ENCODE data around the gene MFSD2B. TPM values are rescaled to one million over a fixed set of nuclear protein-coding genes. Genes with fewer than 3 reads are reported as not detected.

The MFSD2B gene
- total RNA-seq, 2 experiments from 2014 or later, result 0.09 to 1.0 TPM

Small RNA genes within 50 kb of the gene (small RNA-seq; reads per million reads assigned to genes)
- not detected for gene RN7SL610P
- gene RNU6-370P, result not detected

Other genes with a start within 250 kb of the MFSD2B start
- 7.8 and 9.4 TPM in 2 replicates for gene ATAD2B, start 83.0 kb upstream of the MFSD2B start, total RNA-seq (2014; rRNA removed; shearing (Covaris generic))
- 19.4 and 21.7 TPM in 2 replicates for gene ATAD2B, start 83.0 kb upstream of the MFSD2B start, total RNA-seq (2022)
- 10.0 and 11.3 TPM in 2 replicates for gene UBXN2A, start 69.6 kb upstream of the MFSD2B start, total RNA-seq (2014; rRNA removed; shearing (Covaris generic))
- 15.4 and 16.2 TPM in 2 replicates for gene UBXN2A, start 69.6 kb upstream of the MFSD2B start, total RNA-seq (2022)
- 10.9 and 13.9 TPM in 2 replicates for gene WDCP, start 37.3 kb downstream of the MFSD2B start, total RNA-seq (2014; rRNA removed; shearing (Covaris generic))
- gene WDCP, start 37.3 kb downstream of the MFSD2B start, total RNA-seq (2022), result 21.0 and 22.8 TPM in 2 replicates
- 1.5 and 3.2 TPM in 2 replicates for gene FKBP1B, start 39.7 kb downstream of the MFSD2B start, total RNA-seq (2014; rRNA removed; shearing (Covaris generic))
- 1.5 and 1.6 TPM in 2 replicates for gene FKBP1B, start 39.7 kb downstream of the MFSD2B start, total RNA-seq (2022)
- gene SF3B6, start 66.2 kb downstream of the MFSD2B start, total RNA-seq (2014; rRNA removed; shearing (Covaris generic)), result 136 and 143 TPM in 2 replicates
- 108 and 112 TPM in 2 replicates for gene SF3B6, start 66.2 kb downstream of the MFSD2B start, total RNA-seq (2022)
- 0.36 and 0.38 TPM in 2 replicates for gene TP53I3, start 74.7 kb downstream of the MFSD2B start, total RNA-seq (2014; rRNA removed; shearing (Covaris generic))
- 0.82 and 1.1 TPM in 2 replicates for gene TP53I3, start 74.7 kb downstream of the MFSD2B start, total RNA-seq (2022)
- not detected in 2 replicates for gene PFN4, start 113.2 kb downstream of the MFSD2B start, total RNA-seq (2014; rRNA removed; shearing (Covaris generic))
- not detected in 2 replicates for gene PFN4, start 113.2 kb downstream of the MFSD2B start, total RNA-seq (2022)
- gene FAM228B, start 113.4 kb downstream of the MFSD2B start, total RNA-seq (2014; rRNA removed; shearing (Covaris generic)), result 3.8 and 5.5 TPM in 2 replicates
- 9.6 and 14.1 TPM in 2 replicates for gene FAM228B, start 113.4 kb downstream of the MFSD2B start, total RNA-seq (2022)
- gene FAM228A, start 165.0 kb downstream of the MFSD2B start, total RNA-seq (2014; rRNA removed; shearing (Covaris generic)), result 0.25 and 0.49 TPM in 2 replicates
- 0.31 and 0.46 TPM in 2 replicates for gene FAM228A, start 165.0 kb downstream of the MFSD2B start, total RNA-seq (2022)